ENCODE data around the gene SUGP2.
"Not testable (repeated sequence)": the region's sequence is repeated elsewhere in the genome, so short reads cannot be mapped to it uniquely, and the experiment has no call there.

The SUGP2 gene

DNA sequence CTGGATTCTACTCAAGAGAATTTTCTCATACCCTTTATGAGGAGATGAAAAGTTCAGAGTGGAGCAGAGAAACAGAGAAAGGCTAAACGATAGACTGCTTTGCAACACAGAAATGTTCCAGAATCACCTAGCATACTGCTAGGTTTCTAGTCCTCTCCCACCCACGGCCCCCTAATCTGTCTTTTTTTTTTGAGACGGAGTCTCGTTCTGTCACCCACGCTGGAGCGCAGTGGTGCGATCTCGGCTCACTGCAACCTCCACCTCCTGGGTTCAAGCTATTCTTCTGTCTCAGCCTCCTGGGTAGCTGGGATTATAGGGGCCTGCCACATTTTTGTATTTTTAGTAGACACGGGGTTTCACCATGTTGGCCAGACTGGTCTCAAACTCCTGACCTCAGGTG lies 4.8 kb downstream of the SUGP2 start:
- no peak for DNase-seq

DNA sequence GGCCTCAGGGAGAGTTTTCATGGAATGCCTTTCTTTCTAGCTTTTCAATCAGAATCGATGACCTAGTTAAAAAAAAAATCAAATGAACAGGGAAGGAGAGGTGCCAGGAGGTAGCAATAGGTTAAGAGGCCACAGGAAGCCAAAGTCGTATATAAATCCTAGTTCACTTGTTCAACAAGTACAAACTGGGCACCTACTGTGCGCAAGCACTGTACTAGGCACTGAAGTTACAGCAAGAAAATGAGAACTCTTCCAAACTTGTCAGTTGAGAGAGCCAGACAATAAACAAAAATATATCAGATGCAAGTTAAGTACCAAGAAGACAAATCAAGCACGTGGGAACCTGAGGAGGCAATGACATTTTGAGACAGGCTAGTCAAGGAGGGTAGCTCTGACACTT lies 6.1 kb downstream of the SUGP2 start:
- DNase-seq = no peak

DNA sequence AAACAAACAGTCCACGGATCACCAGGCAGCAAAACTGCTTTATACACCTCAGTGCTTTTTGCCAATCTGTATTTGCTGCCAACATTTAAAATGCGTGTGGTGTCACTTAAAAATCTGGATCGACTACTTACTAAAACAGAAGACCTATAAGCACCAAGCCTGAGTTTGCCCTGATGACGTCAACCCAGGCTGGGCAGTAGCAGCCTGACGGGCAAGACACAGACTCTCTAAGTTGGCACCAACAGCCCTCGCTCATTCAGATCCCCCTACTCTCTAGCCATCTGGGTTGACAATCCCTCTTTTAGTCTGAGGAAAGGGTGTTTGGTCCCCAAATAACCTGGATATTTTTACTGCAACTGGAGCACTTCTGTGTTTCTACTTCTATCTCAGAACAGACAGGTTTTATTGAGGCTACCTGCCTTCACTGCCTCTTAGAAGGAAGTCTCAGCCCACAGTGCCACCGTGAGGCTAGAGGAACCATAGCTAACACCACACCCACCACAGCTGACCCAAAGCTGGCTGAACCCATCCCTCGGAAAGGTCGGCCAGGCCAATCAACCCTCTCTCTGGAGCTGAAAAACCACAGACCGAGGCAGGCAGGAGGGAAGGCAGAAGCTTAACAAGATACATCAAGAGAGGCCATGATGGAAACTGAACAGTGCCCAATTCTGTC lies 6.9 kb downstream of the SUGP2 start:
- no peak for DNase-seq

DNA sequence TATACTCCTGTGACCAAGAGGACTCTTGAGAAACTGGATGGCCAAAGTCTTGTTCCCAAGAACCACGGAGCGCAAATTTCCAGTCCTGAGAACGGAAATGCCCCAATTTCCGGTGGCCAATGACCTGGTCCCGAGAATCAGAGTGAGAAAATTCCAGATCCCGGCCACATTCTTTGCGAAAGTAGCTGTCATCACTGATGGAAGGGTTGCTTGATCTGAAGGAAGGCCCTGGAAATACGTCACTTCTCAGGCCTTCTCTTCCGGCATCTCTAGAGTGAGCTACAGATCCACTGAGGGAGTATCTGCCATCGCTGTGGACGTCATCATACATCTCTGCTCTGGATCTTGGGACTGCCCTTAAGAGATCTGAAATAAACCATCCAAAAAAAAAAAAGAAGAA lies 7.5 kb downstream of the SUGP2 start:
- DNase-seq = no peak

DNA sequence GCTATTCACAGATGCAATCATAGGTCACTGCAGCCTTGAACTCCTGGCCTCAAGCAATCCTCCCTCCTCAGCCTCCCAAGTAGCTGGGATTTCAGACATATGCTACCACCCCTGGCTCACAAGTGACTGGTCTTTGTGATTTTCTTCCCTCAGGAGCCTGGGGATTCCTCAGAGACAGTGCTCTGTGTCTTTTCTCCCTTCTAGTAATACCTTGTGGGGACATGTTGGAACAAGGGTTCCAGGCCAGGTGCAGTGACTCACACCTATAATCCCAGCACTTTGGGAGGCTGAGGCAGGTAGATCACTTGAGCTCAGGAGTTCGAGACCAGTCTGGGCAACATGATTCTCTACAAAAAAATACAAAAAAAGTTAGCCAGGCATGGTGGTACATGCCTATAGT lies 9.9 kb downstream of the SUGP2 start:
- DNase-seq = not testable (repeated sequence)

DNA sequence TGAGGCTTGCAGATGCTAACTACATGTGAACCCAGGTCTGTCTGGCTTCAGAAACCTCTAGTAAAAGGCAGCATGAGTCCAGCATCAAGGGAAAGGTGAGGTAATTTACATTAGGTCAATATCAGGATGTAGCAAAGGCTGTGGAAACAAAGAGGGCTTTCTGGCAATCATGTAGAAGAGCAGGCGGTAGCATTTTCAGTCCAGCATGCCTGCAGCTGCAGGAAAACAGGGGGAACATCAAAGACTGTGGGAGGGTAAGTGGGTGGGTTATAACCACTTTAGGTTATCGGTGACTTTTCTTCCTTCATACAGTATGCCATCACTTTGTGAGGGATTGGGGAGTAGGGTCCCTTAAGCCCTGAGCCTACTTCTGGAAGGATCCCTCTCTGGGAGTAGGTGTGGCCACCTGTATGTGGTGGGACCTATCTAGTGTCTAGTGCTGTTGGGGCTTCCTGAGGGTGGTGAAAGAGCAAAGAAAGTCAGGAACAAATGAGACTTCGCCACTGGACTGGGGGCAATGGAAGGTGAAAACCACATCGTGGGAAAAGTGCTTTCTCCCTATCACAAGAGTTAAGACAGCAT lies 10.8 kb downstream of the SUGP2 start:
- DNase-seq = no peak

DNA sequence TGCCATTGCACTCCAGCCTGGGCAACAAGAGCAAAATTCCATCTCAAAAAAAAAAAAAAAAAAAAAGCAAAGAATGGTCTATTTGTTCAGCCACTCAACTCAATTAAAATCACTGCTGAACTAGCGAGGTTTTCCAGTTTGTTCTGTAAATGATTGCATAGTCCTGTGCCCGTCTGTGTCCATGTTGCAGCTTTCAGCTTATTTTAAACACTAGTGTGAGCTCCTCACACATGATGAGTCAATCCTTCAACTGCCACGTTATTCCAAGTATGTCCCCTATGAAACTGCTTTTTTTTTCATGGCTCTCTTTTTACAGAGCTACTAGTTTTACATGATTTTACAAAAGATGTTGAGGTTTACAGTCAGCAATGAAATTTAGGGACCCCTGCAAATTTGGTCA lies 12.2 kb downstream of the SUGP2 start:
- no peak for DNase-seq

DNA sequence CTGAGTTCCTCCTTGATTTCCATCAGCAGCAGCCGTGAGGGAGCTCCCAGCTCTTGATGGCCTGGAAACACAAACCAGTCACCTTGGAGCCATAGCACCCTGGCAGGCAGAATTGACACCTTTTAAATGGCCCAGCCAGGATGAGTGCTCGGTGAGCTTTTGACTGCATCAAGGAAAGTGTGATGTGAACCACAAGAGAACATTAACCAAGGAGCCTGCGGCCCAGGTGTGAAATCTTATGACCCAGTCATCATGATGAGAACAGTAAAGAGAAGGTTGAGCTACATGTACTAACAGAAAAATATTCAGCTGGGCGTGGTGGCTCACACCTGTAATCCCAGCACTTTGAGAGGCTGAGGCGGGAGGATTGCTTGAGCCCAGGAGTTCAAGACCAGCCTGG lies 22.8 kb downstream of the SUGP2 start:
- DNase-seq = no peak

DNA sequence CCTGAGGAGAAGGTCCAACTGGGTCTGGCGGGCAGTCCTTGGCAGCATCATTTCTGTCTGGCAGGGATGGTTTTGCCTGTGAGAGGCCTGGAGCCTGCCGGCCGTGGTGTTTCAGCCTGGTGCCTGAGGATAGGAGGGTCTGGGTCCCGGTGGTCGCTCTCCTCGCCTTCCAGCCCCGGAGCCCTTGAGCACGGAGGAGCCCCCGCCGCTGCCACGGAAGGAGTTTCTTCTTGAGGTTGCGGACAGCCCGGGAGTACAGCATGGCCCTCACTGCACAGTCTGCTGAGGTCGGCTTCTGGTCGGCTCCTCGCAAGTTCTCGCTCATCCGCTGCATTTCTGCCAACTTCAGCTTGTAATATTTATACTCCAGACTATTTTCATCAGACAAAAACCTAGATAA lies 23.4 kb downstream of the SUGP2 start:
- DNase-seq = no peak

DNA sequence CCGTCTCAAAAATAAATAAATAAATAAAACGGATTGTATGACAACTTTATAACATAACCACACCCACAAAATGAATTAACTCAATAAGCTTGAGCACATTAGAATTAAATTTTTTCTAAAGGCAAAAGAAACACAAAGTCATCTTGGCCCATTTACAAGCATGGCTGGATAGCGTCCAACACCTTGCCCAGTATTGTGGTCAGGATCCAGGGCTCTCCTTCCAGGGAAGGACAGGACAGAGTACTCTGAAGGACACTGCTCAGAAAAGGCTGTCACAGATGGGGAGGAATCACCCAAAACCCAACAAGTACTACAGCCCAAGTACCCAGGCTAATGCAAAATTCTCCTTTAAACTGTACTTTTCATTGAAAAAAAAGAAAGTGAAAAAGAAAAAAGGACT lies 27.1 kb downstream of the SUGP2 start:
- DNase-seq = no peak

DNA sequence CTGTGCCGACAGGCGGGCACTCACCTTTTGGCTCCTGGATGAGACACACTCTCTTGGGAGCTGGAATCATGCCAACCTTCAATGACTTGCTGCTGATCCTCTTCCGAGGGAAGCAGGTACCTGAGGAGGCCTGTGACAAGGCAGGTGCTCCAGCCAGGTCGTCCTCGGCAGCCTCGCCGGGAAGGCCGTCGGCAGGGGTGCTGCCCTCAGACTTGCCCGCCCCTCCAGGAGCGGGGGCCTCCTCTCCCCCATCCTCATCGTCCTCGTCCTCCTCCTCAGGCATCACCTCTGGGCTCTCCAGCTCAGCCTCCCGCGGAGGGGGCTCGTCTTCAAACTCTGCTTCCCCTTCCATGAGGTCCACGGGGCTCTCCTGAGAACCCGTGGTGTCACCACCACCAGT lies 29.2 kb downstream of the SUGP2 start:
- DNase-seq = no peak

DNA sequence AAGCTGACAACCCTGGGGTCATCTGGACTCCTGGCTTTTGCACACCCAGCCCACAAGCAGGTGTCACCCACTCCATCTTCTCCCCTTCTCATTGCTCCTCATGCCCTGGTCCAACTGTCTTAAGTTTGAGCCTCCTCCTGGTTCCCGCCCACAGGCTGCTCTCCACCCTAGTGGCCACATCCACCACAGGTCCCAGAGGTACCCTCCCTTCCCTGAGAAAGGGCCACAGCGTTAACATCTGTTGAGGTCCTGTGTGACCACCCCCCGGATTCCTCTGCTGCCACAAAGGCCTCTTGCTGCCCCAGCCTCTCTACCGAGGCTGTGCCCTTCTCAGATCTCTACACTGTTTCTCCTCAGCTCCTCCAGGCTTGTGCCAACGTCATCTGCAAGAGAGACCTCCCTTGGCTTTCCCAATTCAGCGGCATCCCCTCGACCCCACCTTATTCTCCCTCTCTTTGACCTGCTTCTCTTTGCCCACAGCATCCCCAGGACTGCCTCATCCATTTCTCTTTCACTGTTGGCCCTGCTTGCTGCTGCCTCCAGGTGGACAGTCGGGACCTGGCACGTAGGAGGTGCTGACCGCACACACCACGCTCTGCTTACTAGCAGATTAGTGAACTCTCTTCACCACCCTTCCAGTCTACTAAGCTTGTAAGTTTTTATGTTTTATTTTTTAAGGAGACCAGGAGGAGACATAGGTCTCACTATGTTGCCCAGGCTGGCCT lies 33.3 kb downstream of the SUGP2 start:
- no peak for DNase-seq

DNA sequence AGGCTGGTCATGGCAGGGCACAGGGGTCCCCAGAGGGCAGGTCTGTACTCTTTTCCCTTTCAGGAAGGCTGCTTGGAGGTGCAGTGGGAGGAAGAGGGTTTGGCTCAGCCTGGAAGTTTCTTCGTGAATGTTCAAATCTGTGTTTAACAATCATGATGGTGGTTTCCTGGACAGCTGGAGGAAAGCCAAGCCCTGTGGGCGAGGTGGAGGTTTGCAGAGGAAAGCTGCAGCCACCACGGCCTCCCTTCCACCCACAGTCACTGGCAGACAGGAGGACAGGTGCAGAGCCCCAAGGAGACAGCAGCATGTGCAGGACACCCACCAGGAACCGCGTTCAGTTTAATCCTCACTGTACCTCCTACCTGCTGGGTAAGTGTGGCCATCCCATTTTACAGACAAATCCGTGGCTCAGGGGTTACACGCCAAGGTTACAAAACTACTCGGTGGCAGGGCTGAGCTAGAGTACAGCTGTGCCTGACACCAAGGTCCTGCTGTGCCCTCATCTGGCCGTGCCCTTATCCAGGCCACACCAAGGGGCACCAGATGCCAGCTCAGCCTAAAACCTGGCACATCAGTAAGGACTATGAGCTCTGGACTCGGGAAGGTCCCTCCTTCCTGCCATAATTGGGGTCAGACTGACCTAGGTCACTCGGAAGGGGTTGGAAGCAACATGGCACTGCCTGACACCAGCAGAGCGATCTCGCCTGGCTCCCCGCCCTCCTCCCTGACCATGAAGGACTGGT lies 34.1 kb downstream of the SUGP2 start:
- DNase-seq = no peak

DNA sequence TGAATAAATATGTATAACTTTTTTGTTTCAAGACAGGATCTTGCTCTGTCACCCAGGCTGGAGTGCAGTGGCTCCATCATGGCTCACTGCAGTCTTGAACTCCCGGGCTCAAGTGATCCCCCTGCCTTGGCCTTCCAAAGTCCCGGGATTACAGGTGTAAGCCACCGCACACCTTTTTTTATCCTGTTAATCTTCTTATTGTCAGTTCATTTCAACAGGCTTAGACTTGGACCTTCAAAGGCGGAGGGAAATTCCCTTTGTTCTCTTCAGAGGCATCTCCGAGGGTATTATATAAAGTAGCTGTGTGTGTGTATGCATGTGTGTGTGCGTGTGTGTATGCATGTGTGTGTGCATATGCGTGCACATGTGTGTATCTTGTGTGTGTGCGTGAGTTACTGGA lies 35.0 kb downstream of the SUGP2 start:
- DNase-seq = no peak

DNA sequence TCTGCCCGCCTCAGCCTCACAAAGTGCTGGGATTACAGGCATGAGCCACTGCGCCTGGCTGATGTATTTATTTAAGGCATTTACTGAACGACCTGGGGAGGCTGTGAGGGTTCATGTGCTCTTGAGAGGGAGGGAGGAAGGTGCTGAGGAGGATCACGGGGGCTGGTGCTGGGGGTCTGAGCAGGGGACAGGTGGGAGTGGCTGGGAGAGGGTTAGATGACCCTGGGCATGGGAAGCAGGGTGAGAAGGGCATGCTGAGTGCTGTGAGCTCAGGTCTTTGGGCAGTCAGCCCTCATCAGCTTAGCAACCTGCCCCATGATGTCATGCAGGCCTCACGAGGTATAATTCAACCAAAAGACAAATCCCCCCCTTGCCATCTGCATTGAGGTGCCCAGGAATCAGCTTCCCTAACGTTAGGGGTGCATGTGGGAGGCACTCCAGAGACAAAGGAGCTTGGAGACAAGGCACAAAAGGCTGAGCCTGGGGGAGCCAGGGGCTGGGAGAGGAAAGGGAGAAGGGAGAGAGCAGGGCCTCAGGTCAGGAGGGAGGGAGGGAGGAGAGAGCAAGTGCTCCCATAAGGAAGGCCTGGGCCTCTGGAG lies 36.4 kb downstream of the SUGP2 start:
- no peak for DNase-seq

DNA sequence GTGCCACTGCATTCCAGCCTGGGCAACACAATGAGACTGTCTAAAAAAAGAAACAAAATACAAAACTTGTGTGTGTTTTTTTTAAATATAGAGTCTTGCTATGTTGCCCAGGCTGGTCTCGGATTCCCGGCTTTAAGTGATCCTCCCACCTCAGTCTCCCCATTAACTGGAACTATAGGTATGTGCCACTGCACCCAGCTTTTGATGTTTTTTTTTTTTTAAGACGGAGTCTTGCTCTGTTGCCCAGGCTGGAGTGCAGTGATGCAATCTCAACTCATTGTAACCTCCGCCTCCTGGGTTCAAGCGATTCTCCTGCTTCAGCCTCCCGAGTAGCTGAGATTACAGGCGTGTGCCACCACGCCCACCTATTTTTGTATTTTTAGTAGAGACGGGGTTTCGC lies 37.0 kb downstream of the SUGP2 start:
- no peak for DNase-seq

DNA sequence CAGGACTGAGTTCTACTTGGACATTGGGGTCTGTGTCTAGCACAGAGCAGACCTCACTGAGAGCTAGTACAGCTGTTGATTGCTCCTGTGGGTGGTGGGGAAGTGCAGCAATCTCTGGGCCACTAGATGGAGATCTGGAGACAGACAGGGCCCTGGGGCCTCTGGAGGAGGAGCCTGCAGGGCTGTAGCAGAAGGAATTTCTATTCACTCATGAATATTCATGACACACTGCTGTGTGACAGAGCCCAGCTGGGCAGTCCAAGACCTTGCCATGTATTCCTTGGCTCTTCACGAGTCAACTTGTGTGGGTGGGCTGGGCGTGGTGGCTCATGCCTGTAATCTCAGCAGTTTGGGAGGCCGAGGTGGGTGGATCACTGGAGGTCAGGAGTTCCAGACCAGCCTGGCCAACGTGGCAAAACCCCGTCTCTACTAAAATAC lies 37.5 kb downstream of the SUGP2 start:
- DNase-seq = no peak

DNA sequence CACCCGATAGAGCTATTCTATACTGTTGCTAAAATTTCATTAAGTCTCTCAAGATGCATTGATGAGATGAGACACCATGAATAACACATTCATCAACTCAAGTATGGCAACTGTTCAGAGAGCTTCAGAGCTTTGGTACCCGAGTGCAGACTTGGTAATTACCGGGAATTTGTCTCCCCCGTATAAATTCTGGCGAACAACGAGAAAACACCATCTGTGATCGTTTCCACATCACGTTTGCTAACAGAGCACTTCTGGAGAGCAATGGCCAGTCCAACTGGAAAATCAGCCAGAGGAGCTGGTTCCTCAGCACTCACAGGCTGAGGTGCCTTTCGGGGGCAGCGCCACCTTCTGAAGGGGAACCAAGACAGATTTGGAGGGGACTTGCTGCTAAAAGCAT lies 40.2 kb downstream of the SUGP2 start:
- DNase-seq = no peak

DNA sequence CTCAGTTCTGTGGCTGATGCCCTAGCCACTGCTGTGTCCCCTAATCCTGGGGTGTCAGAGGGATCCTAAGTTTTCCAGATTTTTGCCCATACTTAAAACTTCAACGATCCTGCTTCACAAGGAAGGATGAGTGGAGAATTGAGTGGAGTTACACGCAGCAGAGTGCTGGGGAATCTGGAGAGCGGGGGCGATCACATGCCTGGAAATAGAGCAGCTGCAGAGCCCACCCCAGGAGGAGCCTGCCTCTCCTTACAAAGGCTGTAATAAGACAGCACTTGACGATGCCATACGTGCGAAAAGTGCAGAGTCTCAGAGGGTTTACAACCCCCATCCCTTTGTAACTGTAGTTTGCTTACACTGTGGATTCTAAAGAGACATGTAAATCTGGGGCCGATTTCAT lies 40.6 kb downstream of the SUGP2 start:
- DNase-seq = no peak

DNA sequence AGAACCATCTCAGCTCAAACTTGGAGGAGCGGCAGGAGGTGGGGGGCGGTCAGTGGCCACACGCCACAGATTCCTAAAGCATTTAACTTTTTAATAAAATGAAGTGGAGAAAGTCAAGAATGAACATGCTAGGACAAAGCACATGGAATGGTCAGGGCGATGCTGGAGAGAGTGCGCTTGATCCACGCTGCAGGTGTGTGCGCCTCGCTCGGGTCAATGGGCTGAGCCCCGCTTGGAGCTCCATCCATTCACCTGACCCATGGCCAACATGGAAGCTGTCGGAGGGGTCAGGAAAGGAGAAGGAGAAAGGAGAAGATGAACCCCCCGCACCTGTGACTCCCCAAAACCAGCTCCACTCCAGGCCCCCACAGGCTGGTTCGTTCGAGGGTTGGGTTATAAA lies 41.8 kb downstream of the SUGP2 start:
- DNase-seq = no peak

DNA sequence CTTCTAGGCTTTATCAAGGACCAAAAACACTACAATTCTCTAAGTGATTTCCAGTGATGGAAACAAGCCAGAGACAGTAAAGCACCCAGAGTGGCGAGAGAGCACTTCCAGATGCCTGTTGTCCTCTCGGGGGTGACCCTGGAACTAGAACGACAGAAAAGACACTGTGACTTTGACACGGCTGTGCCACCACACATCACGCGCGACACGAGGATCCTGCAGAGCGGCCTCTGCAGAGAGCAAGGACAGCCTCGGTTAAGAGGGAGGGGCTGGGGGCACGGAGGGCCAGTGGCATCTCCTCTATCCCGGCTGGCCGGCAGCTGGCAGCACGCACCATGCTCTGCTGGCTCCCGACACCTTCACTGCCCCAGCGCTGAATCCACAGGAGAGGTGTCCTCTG lies 42.3 kb downstream of the SUGP2 start:
- DNase-seq = no peak

DNA sequence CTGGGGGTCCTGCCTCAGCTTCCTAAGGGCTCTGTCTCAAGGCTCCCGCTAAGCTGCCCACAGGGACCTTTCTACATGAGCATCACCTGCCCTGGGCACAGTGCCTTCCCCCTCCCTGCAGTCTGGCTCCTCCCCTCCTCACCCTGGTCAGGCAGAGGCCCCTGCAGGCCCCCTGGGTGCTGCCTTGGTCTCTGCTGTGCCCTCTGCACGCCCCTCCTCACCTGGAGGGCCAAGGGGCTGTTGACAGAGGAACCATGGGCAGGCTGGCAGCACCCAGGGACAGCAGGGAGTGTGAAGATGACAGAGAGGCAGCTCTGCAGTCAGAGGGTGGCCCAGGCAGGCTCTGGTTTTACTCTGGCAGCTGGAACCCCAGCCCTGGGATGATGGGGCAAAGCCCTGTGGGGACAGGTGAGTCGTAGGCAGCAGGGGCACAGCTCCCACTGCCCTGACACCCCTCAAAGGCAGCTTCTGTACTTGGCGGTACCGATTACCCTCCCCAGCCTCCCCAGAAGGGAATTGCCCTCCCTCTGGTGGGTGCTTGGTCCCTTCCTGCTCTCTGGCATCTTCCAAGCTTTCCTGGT lies 43.1 kb downstream of the SUGP2 start:
- DNase-seq = no peak

DNA sequence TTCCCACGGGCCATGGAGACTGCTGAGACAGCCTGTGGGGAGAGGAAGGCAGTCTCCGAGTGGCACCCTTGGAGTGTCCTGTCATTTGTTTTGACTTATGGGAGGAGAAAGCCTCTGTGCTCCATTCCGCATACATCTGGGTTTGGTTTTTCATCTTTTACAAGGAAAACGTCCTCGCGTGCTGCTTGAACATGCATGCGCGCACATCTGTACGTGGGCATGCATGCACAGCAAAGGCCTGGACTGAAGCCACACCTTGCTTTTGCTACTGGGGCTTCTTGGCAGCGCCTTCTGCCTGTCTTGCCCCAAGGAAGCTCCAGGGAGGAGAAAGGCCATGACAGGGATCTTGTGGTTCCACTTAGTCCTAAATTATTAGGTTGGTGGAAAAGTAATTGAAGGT lies 44.0 kb downstream of the SUGP2 start:
- no peak for DNase-seq

Measured in activated T-cell treated with anti-CD3 and anti-CD28 coated beads for 4 hours (primary cell).